Measurements from ENCODE around the gene CDKN2AIP.

DNA sequence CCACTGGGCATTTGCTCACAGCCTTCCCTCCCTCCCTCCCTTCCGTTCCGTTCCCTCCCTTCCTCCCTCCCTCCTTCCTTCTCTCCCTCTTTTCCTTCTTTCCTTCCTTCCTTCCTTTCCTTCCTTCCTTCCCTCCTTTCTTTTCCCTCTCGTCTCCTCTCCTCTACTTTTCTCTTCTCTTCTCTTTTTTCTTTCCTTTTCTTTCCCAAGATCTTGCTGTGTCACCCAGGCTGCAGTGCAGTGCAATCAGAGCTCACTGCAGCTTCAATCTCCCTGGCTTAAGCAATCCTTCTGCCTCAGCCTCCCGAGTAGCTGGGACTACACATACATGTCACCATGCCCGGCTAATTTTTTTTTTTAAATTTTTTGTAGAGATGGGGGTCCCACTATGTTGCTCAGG lies 33.7 kb downstream of the CDKN2AIP start:
- no peak for TF ChIP-seq POLR2AphosphoS5 (IDR thresholded peaks at IDR 0.05; ENCODE audit: low read depth)
- TF ChIP-seq, protein P1, sequence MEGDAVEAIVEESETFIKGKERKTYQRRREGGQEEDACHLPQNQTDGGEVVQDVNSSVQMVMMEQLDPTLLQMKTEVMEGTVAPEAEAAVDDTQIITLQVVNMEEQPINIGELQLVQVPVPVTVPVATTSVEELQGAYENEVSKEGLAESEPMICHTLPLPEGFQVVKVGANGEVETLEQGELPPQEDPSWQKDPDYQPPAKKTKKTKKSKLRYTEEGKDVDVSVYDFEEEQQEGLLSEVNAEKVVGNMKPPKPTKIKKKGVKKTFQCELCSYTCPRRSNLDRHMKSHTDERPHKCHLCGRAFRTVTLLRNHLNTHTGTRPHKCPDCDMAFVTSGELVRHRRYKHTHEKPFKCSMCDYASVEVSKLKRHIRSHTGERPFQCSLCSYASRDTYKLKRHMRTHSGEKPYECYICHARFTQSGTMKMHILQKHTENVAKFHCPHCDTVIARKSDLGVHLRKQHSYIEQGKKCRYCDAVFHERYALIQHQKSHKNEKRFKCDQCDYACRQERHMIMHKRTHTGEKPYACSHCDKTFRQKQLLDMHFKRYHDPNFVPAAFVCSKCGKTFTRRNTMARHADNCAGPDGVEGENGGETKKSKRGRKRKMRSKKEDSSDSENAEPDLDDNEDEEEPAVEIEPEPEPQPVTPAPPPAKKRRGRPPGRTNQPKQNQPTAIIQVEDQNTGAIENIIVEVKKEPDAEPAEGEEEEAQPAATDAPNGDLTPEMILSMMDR (IDR thresholded peaks at IDR 0.05; ENCODE audit: insufficient read depth, low read length), result no peak
- TF ChIP-seq, protein P2, sequence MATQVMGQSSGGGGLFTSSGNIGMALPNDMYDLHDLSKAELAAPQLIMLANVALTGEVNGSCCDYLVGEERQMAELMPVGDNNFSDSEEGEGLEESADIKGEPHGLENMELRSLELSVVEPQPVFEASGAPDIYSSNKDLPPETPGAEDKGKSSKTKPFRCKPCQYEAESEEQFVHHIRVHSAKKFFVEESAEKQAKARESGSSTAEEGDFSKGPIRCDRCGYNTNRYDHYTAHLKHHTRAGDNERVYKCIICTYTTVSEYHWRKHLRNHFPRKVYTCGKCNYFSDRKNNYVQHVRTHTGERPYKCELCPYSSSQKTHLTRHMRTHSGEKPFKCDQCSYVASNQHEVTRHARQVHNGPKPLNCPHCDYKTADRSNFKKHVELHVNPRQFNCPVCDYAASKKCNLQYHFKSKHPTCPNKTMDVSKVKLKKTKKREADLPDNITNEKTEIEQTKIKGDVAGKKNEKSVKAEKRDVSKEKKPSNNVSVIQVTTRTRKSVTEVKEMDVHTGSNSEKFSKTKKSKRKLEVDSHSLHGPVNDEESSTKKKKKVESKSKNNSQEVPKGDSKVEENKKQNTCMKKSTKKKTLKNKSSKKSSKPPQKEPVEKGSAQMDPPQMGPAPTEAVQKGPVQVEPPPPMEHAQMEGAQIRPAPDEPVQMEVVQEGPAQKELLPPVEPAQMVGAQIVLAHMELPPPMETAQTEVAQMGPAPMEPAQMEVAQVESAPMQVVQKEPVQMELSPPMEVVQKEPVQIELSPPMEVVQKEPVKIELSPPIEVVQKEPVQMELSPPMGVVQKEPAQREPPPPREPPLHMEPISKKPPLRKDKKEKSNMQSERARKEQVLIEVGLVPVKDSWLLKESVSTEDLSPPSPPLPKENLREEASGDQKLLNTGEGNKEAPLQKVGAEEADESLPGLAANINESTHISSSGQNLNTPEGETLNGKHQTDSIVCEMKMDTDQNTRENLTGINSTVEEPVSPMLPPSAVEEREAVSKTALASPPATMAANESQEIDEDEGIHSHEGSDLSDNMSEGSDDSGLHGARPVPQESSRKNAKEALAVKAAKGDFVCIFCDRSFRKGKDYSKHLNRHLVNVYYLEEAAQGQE (IDR thresholded peaks at IDR 0.05; ENCODE audit: insufficient replicate concordance, low read depth), result no peak
- TF ChIP-seq GABPA (IDR thresholded peaks at IDR 0.05; ENCODE audit: low read depth), result no peak
- no peak for TF ChIP-seq SPI1 (IDR thresholded peaks at IDR 0.05; ENCODE audit: borderline replicate concordance, low read depth)

All from HL-60 (cell line).